GM12875 (cell line): ENCODE measurements around the gene SRRM1.
A peak's percentile ranks its signal among the peaks of the same experiment; 100 is the strongest.

ENCODE experiments used
- H3K4me3 ChIP-seq: one replicate; pipeline ENCODE4 v1.5.1; 2011; ENCODE audit warnings: low read depth, low read length, control low read depth
- CTCF ChIP-seq: IDR thresholded peaks from 2 replicates; pipeline ENCODE4 v1.5.1; 2011; ENCODE audit warnings: low read depth, mild to moderate bottlenecking, control low read depth, inconsistent platforms, low read length, moderate library complexity, borderline replicate concordance; ENCODE audit not compliant: insufficient read depth

SRRM1 gene

GRCh38 chr1:24679725-24680124 is 36.6 kb downstream of the SRRM1 start:
- no peak for TF ChIP-seq CTCF
- no peak overlapping the region for H3K4me3 ChIP-seq

GRCh38 chr1:24683713-24684162 is 40.6 kb downstream of the SRRM1 start:
- H3K4me3 ChIP-seq: no peak overlapping the region
- TF ChIP-seq CTCF: no peak

- no peak for TF ChIP-seq CTCF
- H3K4me3 ChIP-seq: no peak overlapping the region
Measured at GRCh38 chr1:24688033-24688432, 44.9 kb downstream of the SRRM1 start.

- TF ChIP-seq CTCF: peak; percentile 86
- no peak overlapping the region for H3K4me3 ChIP-seq
Measured at GRCh38 chr1:24688621-24689195, 45.6 kb downstream of the SRRM1 start.

- no peak for TF ChIP-seq CTCF
- H3K4me3 ChIP-seq: no peak overlapping the region
Measured at GRCh38 chr1:24691051-24691450, 47.9 kb downstream of the SRRM1 start.

GRCh38 chr1:24692351-24692980 is 49.4 kb downstream of the SRRM1 start:
- H3K4me3 ChIP-seq: no peak overlapping the region
- TF ChIP-seq CTCF: no peak

GRCh38 chr1:24693827-24694379 is 50.8 kb downstream of the SRRM1 start:
- TF ChIP-seq CTCF: no peak
- H3K4me3 ChIP-seq: no peak overlapping the region
